OCI-LY1 (cell line): Measurements from ENCODE around the gene TTLL5.

ENCODE experiments used
- H2AFZ ChIP-seq: fragments of 200-600 bp; sonication (generic), shearing (Covaris generic); 2 replicates; pipeline ENCODE4 v1.6.0; 2014; ENCODE audit warnings: antibody characterized with exemption, mild to moderate bottlenecking, low read length
- H3F3A ChIP-seq: fragments of 200-600 bp; sonication (generic), shearing (Covaris generic); 2 replicates; pipeline ENCODE4 v1.6.0; 2014; ENCODE audit warnings: mild to moderate bottlenecking, antibody characterized with exemption, low read length, moderate library complexity; ENCODE audit not compliant: insufficient read depth
- H3K27ac ChIP-seq: fragments of 200-600 bp; sonication (generic); 2 replicates; pipeline ENCODE4 v1.5.1; 2014; ENCODE audit warnings: low read length, mixed run types, mild to moderate bottlenecking, low read depth; ENCODE audit not compliant: poor library complexity, severe bottlenecking
- H3K27me3 ChIP-seq: fragments of 200-600 bp; sonication (generic); 2 replicates; pipeline ENCODE4 v1.6.0; 2014; ENCODE audit warnings: antibody characterized with exemption, mild to moderate bottlenecking, low read length, moderate library complexity; ENCODE audit not compliant: insufficient read depth
- H3K36me3 ChIP-seq: fragments of 200-600 bp; sonication (generic); 2 replicates; pipeline ENCODE4 v1.6.1; 2014; ENCODE audit warnings: mild to moderate bottlenecking, antibody characterized with exemption, low read length, moderate library complexity, mixed read lengths; ENCODE audit not compliant: insufficient read depth
- H3K4me1 ChIP-seq: fragments of 200-600 bp; sonication (generic); 2 replicates; pipeline ENCODE4 v1.5.1; 2014; ENCODE audit warnings: mild to moderate bottlenecking, low read length, moderate library complexity; ENCODE audit not compliant: insufficient read depth, severe bottlenecking
- H3K4me2 ChIP-seq: fragments of 200-600 bp; sonication (generic), shearing (Covaris generic); 2 replicates; pipeline ENCODE4 v1.6.1; 2014; ENCODE audit warnings: low read length
- H3K4me3 ChIP-seq: fragments of 200-600 bp; sonication (generic); 2 replicates; pipeline ENCODE4 v1.5.1; 2014; ENCODE audit warnings: low read length, low read depth, mild to moderate bottlenecking, mixed read lengths; ENCODE audit not compliant: poor library complexity, severe bottlenecking
- H3K79me2 ChIP-seq: fragments of 200-600 bp; shearing (Covaris generic); 2 replicates; pipeline ENCODE4 v1.6.1; 2016; ENCODE audit warnings: mixed run types, low read length, mixed read lengths; ENCODE audit not compliant: insufficient read depth
- H3K9ac ChIP-seq: fragments of 200-600 bp; sonication (generic), shearing (Covaris generic); 2 replicates; pipeline ENCODE4 v1.6.1; 2014; ENCODE audit warnings: mild to moderate bottlenecking, low read length, mixed read lengths
- H3K9me2 ChIP-seq: fragments of 200-600 bp; sonication (generic), shearing (Covaris generic); 2 replicates; pipeline ENCODE4 v1.6.1; 2014; ENCODE audit warnings: low read depth, mild to moderate bottlenecking, low read length, mixed read lengths
- H3K9me3 ChIP-seq: fragments of 200-600 bp; shearing (Covaris generic); 2 replicates; pipeline ENCODE4 v1.6.1; 2014; ENCODE audit warnings: low read length, mixed read lengths
- H4K20me1 ChIP-seq: fragments of 200-600 bp; sonication (generic), shearing (Covaris generic); 2 replicates; pipeline ENCODE4 v1.6.0; 2016; ENCODE audit warnings: mild to moderate bottlenecking, low read length; ENCODE audit not compliant: insufficient read depth
- EZH2 ChIP-seq: fragments of 200-600 bp; sonication (generic), shearing (Covaris generic); IDR thresholded peaks from 2 replicates; pipeline ENCODE4 v1.8.0; 2017; ENCODE audit warnings: borderline replicate concordance, mixed run types, mild to moderate bottlenecking, antibody characterized with exemption, low read length, moderate library complexity, mixed read lengths
- TF ChIP-seq, protein P1 (sequence below): fragments of 200-600 bp; sonication (generic), shearing (Covaris generic); IDR thresholded peaks from 2 replicates; pipeline ENCODE4 v1.5.1; 2017; ENCODE audit warnings: mild to moderate bottlenecking, antibody characterized with exemption, low read length, moderate library complexity, mixed read lengths

TTLL5 gene

DNA sequence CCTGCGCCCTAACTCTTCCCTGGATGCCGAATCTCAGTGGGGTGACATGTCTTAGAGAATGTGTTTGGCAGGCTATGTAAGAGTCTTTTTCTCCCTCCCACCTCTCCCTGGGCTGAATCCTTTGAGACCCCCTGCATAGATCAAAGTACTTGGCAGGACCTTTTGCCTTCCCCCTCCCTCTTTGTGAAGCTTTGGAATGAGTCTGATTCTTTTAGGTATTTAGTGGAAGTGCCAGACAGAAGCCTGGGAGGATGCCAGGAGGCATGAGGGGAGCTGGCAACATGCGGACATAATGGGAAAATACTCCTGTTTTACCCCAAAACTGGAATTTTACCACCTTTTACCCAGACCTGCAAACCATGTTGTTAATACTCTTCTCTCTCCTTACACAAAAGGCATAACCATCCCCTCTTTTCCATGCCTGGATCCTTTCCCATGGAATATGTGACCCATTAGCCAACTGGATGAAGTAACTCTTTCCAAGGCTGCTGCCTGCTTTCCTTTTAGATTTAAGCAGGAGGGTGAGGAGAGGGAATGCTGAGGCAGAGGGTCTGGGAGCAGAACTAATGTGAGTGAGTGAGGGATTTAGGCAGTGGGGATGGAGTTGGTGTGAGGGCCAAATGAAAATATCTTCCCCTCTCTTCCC is 41.7 kb downstream of the TTLL5 start:
- H3K79me2 ChIP-seq, result no peaks in the 10 kb centered on the region
- no peak overlapping the region for H3K4me3 ChIP-seq
- no peaks in the 10 kb centered on the region for H3K27me3 ChIP-seq
- H2AFZ ChIP-seq, result no peak overlapping the region
- H3F3A ChIP-seq, result no peaks in the 10 kb centered on the region
- no peaks in the 10 kb centered on the region for H3K4me1 ChIP-seq
- H3K9me3 ChIP-seq, result no peaks in the 10 kb centered on the region
- H4K20me1 ChIP-seq, result no peaks in the 10 kb centered on the region
- no peak for TF ChIP-seq EZH2
- TF ChIP-seq, protein P1, sequence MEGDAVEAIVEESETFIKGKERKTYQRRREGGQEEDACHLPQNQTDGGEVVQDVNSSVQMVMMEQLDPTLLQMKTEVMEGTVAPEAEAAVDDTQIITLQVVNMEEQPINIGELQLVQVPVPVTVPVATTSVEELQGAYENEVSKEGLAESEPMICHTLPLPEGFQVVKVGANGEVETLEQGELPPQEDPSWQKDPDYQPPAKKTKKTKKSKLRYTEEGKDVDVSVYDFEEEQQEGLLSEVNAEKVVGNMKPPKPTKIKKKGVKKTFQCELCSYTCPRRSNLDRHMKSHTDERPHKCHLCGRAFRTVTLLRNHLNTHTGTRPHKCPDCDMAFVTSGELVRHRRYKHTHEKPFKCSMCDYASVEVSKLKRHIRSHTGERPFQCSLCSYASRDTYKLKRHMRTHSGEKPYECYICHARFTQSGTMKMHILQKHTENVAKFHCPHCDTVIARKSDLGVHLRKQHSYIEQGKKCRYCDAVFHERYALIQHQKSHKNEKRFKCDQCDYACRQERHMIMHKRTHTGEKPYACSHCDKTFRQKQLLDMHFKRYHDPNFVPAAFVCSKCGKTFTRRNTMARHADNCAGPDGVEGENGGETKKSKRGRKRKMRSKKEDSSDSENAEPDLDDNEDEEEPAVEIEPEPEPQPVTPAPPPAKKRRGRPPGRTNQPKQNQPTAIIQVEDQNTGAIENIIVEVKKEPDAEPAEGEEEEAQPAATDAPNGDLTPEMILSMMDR, result no peak
- no peak overlapping the region for H3K27ac ChIP-seq
- H3K36me3 ChIP-seq, result peaks cover 24% of the 10 kb centered on the region
- no peak overlapping the region for H3K4me2 ChIP-seq
- H3K9ac ChIP-seq, result no peak overlapping the region
- no peaks in the 10 kb centered on the region for H3K9me2 ChIP-seq

DNA sequence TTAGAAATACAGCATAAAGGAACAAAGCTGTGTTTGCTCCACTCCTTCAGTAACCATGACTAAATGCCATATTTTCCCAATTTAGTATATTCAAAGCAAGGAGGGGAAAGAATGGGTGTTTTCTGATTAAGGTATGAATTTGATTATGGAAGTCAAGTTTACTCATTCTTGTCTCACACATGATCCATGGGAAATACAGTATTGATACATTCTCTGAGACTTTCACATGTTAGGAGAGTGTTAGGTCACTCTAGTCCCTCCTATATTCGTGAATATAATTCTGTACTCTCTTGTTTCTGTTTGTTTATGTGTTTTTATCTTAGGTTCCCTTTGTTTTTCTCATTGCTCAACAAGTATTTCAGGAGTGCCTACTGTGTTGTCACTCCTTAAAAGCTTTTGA is 42.4 kb downstream of the TTLL5 start:
- Histone ChIP-seq H3K9me3 (no peaks in the 10 kb centered on the region), H3K4me2 (no peak overlapping the region), H3K27ac (no peak overlapping the region), H3K27me3 (no peaks in the 10 kb centered on the region), H4K20me1 (no peaks in the 10 kb centered on the region), H2AFZ (no peak overlapping the region), H3K9me2 (no peaks in the 10 kb centered on the region), H3K4me3 (no peak overlapping the region), H3K36me3 (peaks cover 24% of the 10 kb centered on the region), H3F3A (no peaks in the 10 kb centered on the region), H3K9ac (no peak overlapping the region), H3K4me1 (no peaks in the 10 kb centered on the region), H3K79me2 (no peaks in the 10 kb centered on the region)
- no peak for TF ChIP-seq EZH2
- TF ChIP-seq, protein P1, result no peak

DNA sequence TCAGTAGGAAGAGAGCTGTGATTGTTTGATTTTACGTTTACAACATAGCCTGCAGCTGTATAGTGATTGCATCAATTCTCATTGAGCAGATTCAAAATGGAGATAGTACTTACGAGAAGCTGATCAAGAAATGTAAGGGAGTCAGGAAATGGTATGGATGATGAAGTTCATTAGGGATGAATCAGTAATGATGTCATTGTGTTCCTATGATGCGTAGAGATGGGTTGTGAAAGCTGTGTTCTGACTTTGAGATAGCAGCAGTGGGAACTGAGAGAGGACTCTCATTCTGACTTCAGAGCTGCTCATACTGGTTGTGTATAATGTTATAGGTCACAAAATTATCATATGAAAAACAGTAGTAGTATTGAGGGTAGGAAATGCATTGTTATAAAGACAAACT is 44.0 kb downstream of the TTLL5 start:
- H3K9me2 ChIP-seq, result no peaks in the 10 kb centered on the region

More for the DNA sequence above, 44.0 kb downstream of the TTLL5 start:
- Histone ChIP-seq H4K20me1 (no peaks in the 10 kb centered on the region), H3F3A (no peaks in the 10 kb centered on the region), H3K4me1 (no peaks in the 10 kb centered on the region), H3K4me2 (no peak overlapping the region), H3K4me3 (no peak overlapping the region), H3K9me3 (no peaks in the 10 kb centered on the region), H3K27me3 (no peaks in the 10 kb centered on the region), H3K9ac (no peak overlapping the region), H3K36me3 (peaks cover 15% of the 10 kb centered on the region), H3K79me2 (no peaks in the 10 kb centered on the region), H3K27ac (no peak overlapping the region), H2AFZ (no peak overlapping the region)
- TF ChIP-seq, protein P1, result no peak
- TF ChIP-seq EZH2, result no peak
